Right atrium auricular region (tissue), 2 donors: Measurements from ENCODE around the gene ITGB7. TPM values are rescaled to one million over a fixed set of nuclear protein-coding genes. Genes with fewer than 3 reads are reported as not detected.
A peak's percentile ranks its signal among the peaks of the same experiment; 100 is the strongest.

Experiments used
- DNase-seq: peaks from one replicate; pipeline ENCODE4 v3.0.0-alpha.2; 2019; ENCODE audit warnings: low spot score
- H3K27ac ChIP-seq, 2 donors: fragments of 200-600 bp; sonication (generic); 1 replicate in 1 of 2; 2 replicates in 1 of 2; pipeline ENCODE4 v1.5.1; 2016 to 2019
- H3K27me3 ChIP-seq, 2 donors: fragments of 200-600 bp; sonication (generic); one replicate each; pipeline versions ENCODE4 v1.5.1 to v1.6.0; 2017 to 2019
- H3K36me3 ChIP-seq: fragments of 200-600 bp; sonication (generic); one replicate; pipeline ENCODE4 v1.5.1; 2016
- H3K4me1 ChIP-seq, 2 donors: fragments of 200-600 bp; sonication (generic); one replicate each; pipeline versions ENCODE4 v1.5.1 to v1.6.0; 2017 to 2019
- H3K4me3 ChIP-seq, 2 donors: fragments of 200-600 bp; sonication (generic); 1 replicate in 1 of 2; 2 replicates in 1 of 2; pipeline ENCODE4 v1.5.1; 2017 to 2019; ENCODE audit warnings: mild to moderate bottlenecking in 1 of 2, moderate library complexity in 1 of 2
- H3K9me3 ChIP-seq, 2 donors: fragments of 200-600 bp; sonication (generic); one replicate each; pipeline ENCODE4 v1.5.1; 2019
- CTCF ChIP-seq, 2 donors: fragments of 200-600 bp; sonication (generic); IDR thresholded peaks; one replicate each; pipeline ENCODE4 v1.5.1; 2019; ENCODE audit warnings: antibody characterized with exemption in 2 of 2
- total RNA-seq, 2 donors: library from RNA; depleted of rRNA; stranded (reverse); fragments of >200 nt; gene quantifications; one replicate each; pipeline ENCODE4 v1.1.0, GENCODE V29; 2016

The ITGB7 gene
- total RNA-seq, 2 donors from 2014 or later: 0.47 TPM; not detected in 1

GRCh38 chr12:53159195-53159839, 47.7 kb downstream of the ITGB7 start:
- Histone ChIP-seq H3K9me3 (no peaks in the 10 kb centered on the region), H3K27me3 (no peaks in the 10 kb centered on the region), H3K36me3 (peaks cover 5% of the 10 kb centered on the region), H3K4me1 (peaks cover 0 to 4% of the 10 kb centered on the region in 2 donors), H3K4me3 (no peak overlapping the region), H3K27ac (no peak overlapping the region)
- DNase-seq: peak; percentile 86
- peak; percentile 78 to 96 for TF ChIP-seq CTCF (IDR thresholded peaks at IDR 0.05)

DNA sequence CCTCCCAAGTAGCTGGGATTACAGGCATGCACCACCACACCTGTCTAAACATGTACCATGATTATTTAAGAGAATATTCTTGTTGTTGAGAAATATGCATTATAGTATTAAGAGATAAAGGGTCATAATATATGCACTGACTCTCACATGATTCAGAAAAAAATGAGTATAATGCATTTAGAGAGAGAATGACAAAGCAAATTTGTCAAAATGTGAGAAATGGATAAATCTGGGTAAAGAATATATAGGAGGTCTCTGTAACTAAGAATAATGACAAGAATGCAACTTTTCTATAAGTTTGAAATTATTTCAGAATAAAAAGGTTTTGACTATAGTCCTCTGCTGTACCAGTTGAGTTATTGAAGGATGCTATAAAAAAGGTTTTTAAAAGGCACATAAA, 54.7 kb downstream of the ITGB7 start:
- H3K27ac ChIP-seq: no peak overlapping the region
- H3K36me3 ChIP-seq: no peaks in the 10 kb centered on the region
- no peak for TF ChIP-seq CTCF (IDR thresholded peaks at IDR 0.05)
- H3K4me3 ChIP-seq: no peak overlapping the region
- H3K27me3 ChIP-seq: no peaks in the 10 kb centered on the region
- H3K9me3 ChIP-seq: no peaks in the 10 kb centered on the region
- DNase-seq: no peak
- no peaks in the 10 kb centered on the region for H3K4me1 ChIP-seq

DNA sequence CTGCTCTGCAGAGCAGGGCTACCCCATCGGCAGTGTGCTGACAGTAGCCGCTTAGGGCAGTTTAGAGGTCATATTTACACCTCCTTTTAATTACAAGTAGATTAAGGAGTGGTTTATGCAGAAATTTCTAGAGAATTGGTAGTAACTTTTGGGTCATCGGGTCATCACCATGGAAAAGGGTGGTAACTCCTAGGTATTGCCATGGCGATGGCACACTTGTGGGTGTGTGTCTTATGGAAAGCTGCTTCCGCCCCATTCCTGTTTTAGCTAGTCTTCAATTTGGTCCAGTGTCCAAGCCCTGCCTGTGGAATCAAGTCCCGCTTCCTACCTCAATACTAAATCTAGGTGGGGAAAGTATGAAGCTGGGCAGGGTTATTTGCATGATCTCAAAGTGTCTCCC, 56.0 kb downstream of the ITGB7 start:
- Histone ChIP-seq H3K4me1 (no peaks in the 10 kb centered on the region), H3K4me3 (no peak overlapping the region), H3K36me3 (no peaks in the 10 kb centered on the region), H3K9me3 (no peaks in the 10 kb centered on the region), H3K27me3 (no peaks in the 10 kb centered on the region), H3K27ac (no peak overlapping the region)
- DNase-seq: no peak
- TF ChIP-seq CTCF (IDR thresholded peaks at IDR 0.05): no peak

GRCh38 chr12:53147653-53148052, 59.4 kb downstream of the ITGB7 start:
- Histone ChIP-seq H3K27ac (no peak overlapping the region), H3K4me3 (no peak overlapping the region), H3K36me3 (no peaks in the 10 kb centered on the region), H3K27me3 (no peaks in the 10 kb centered on the region), H3K9me3 (no peaks in the 10 kb centered on the region), H3K4me1 (no peaks in the 10 kb centered on the region)
- no peak for TF ChIP-seq CTCF (IDR thresholded peaks at IDR 0.05)
- no peak for DNase-seq

DNA sequence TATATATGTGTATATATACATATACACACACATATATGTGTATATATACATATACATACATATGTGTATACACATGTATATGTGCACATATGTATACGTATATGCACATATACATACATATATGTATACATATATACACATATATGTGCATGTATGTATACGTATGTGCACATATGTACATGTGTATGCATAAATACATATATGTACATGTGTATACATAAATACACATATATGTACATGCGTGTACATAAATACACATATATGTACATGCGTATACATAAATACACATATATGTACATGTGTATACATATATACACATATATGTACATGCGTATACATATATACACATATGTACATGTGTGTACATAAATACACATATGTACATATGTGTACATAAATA, 59.9 kb downstream of the ITGB7 start:
- TF ChIP-seq CTCF (IDR thresholded peaks at IDR 0.05): no peak
- Histone ChIP-seq H3K27me3 (no peaks in the 10 kb centered on the region), H3K27ac (no peak overlapping the region), H3K4me1 (no peaks in the 10 kb centered on the region), H3K4me3 (no peak overlapping the region), H3K9me3 (no peaks in the 10 kb centered on the region), H3K36me3 (no peaks in the 10 kb centered on the region)
- DNase-seq: no peak
